GM12878 (cell line): ENCODE results near the gene DENND1B. TPM values are rescaled to one million over a fixed set of nuclear protein-coding genes. Genes with fewer than 3 reads are reported as not detected.

Experiments
- ATF3 ChIP-seq: IDR thresholded peaks from 2 replicates; pipeline ENCODE4 v1.6.1; 2011; ENCODE audit warnings: low read depth, mild to moderate bottlenecking, low read length, moderate library complexity, borderline replicate concordance; ENCODE audit errors: extremely low read depth
- ATF7 ChIP-seq: fragments of 450-650 bp; IDR thresholded peaks from 2 replicates; pipeline ENCODE4 v1.6.1; 2016; ENCODE audit warnings: low read depth, mild to moderate bottlenecking
- BRCA1 ChIP-seq: IDR thresholded peaks from 2 replicates; pipeline ENCODE4 v1.6.1; 2011; ENCODE audit warnings: low read depth, low read length, improper control_type of control experiment
- CBFB ChIP-seq: IDR thresholded peaks from 2 replicates; pipeline ENCODE4 v1.6.1; 2016; ENCODE audit warnings: antibody characterized with exemption, low read depth
- CBX5 ChIP-seq: sonication (generic); IDR thresholded peaks from 2 replicates; pipeline ENCODE4 v1.6.1; 2016; ENCODE audit warnings: low read depth, moderate library complexity, mild to moderate bottlenecking, inconsistent platforms
- CREM ChIP-seq: IDR thresholded peaks from 2 replicates; pipeline ENCODE4 v1.6.1; 2014; ENCODE audit warnings: antibody characterized with exemption, low read depth
- DPF2 ChIP-seq: fragments of 450-650 bp; IDR thresholded peaks from 2 replicates; pipeline ENCODE4 v1.6.1; 2017; ENCODE audit warnings: mild to moderate bottlenecking
- EGR1 ChIP-seq, 2 experiments: IDR thresholded peaks; 1 replicate in 1 of 2; 2 replicates in 1 of 2; pipeline ENCODE4 v1.6.1; 2011 to 2012; ENCODE audit warnings: low read depth in 2 of 2, low read length in 2 of 2, borderline replicate concordance in 1 of 2, mild to moderate bottlenecking in 1 of 2, moderate library complexity in 1 of 2
- EP300 ChIP-seq, 2 experiments: fragments of 150-350 bp in 1 of 2; IDR thresholded peaks; 2 replicates each; pipeline ENCODE4 v1.6.1; 2011 to 2012; ENCODE audit warnings: low read depth in 2 of 2, low read length in 2 of 2, borderline replicate concordance in 1 of 2, improper control_type of control experiment in 1 of 2, inconsistent platforms in 1 of 2; ENCODE audit not compliant: control insufficient read depth in 1 of 2
- ETV6 ChIP-seq, 2 experiments: fragments of 450-650 bp in 1 of 2; IDR thresholded peaks in 1 of 2; conservative IDR thresholded peaks in 1 of 2; 2 replicates each; pipeline ENCODE4 v1.6.1; 2014; ENCODE audit warnings: antibody characterized with exemption in 1 of 2, borderline replicate concordance in 1 of 2, low read depth in 1 of 2, mild to moderate bottlenecking in 1 of 2, moderate library complexity in 1 of 2
- IKZF1 ChIP-seq: fragments of 450-650 bp; conservative IDR thresholded peaks from 2 replicates; pipeline ENCODE4 v1.6.1; 2017; ENCODE audit warnings: antibody characterized with exemption, mild to moderate bottlenecking
- LARP7 ChIP-seq: fragments of 450-650 bp; IDR thresholded peaks from 2 replicates; pipeline ENCODE4 v1.6.1; 2017; ENCODE audit warnings: mild to moderate bottlenecking
- NKRF ChIP-seq: fragments of 450-650 bp; conservative IDR thresholded peaks from 2 replicates; pipeline ENCODE4 v1.6.1; 2017; ENCODE audit warnings: mild to moderate bottlenecking, moderate library complexity
- PAX5 ChIP-seq: IDR thresholded peaks from 2 replicates; pipeline ENCODE4 v1.6.1; 2011; ENCODE audit warnings: low read depth, low read length, borderline replicate concordance
- POU2F2 ChIP-seq: IDR thresholded peaks from 3 replicates; pipeline ENCODE4 v1.6.1; 2011; ENCODE audit warnings: low read depth, mild to moderate bottlenecking, low read length, borderline replicate concordance
- RCOR1 ChIP-seq: conservative IDR thresholded peaks from 2 replicates; pipeline ENCODE4 v1.6.1; 2012; ENCODE audit warnings: low read depth, low read length, improper control_type of control experiment
- RUNX3 ChIP-seq: IDR thresholded peaks from 2 replicates; pipeline ENCODE4 v1.6.1; 2012; ENCODE audit warnings: low read length, inconsistent platforms
- SIX5 ChIP-seq: IDR thresholded peaks from 2 replicates; pipeline ENCODE4 v1.6.1; 2011; ENCODE audit warnings: mild to moderate bottlenecking, low read depth, low read length, moderate library complexity; ENCODE audit not compliant: severe bottlenecking
- TCF12 ChIP-seq: IDR thresholded peaks from 2 replicates; pipeline ENCODE4 v1.6.1; 2011; ENCODE audit warnings: low read depth, mild to moderate bottlenecking, low read length
- TCF3 ChIP-seq: IDR thresholded peaks from 2 replicates; pipeline ENCODE4 v1.6.1; 2012; ENCODE audit warnings: low read depth, mild to moderate bottlenecking, low read length, borderline replicate concordance; ENCODE audit not compliant: insufficient read depth
- TCF7 ChIP-seq: IDR thresholded peaks from 2 replicates; pipeline ENCODE4 v1.6.1; 2014; ENCODE audit warnings: antibody characterized with exemption, borderline replicate concordance
- ZNF217 ChIP-seq: fragments of 450-650 bp; IDR thresholded peaks from 2 replicates; pipeline ENCODE4 v1.6.1; 2017; ENCODE audit warnings: antibody characterized with exemption, mild to moderate bottlenecking
- polyA plus RNA-seq, 11 experiments: library from polyadenylated mRNA; depleted of rRNA in 4 of 11; unstranded in 6 of 11; stranded (reverse) in 5 of 11; fragments of >200 nt; fragmentation: Nextera tagmentation in 4 of 11; fragmentation: Illumina TruSeq in 1 of 11; extraction: Ambion mirVana in 4 of 11; extraction: Trizol in 1 of 11; gene quantifications; 1 replicate in 1 of 11; 2 replicates in 10 of 11; pipeline versions ENCODE4 v1.2.1 to v1.2.3, GENCODE V29; 2011 to 2016; ENCODE audit warnings: inconsistent platforms in 2 of 11, missing spikeins in 2 of 11, low read depth in 1 of 11
- total RNA-seq, 4 experiments: library from RNA; depleted of rRNA in 3 of 4; stranded (reverse); fragments of >200 nt in 3 of 4; fragmentation: Illumina TruSeq in 1 of 4; extraction: Trizol in 1 of 4; gene quantifications; 2 replicates each; pipeline versions ENCODE4 v1.2.1 to v1.2.3, GENCODE V29; 2013 to 2021
- TF ChIP-seq, protein P1 (sequence below): fragments of 450-650 bp; formaldehyde crosslinking; IDR thresholded peaks from 2 replicates; pipeline ENCODE4 v1.4.0; 2022; ENCODE audit warnings: mild to moderate bottlenecking, moderate library complexity

The DENND1B gene
- total and polyA plus RNA-seq, 10 of the 15 experiments (the other 5 are each of a cell fraction or from before 2014, with no cell fraction given) = 1.7 to 10.7 (median 8.0) TPM

GRCh38 chr1:197775282-197776262, at the start of gene DENND1B (continued):
- peak; percentile 34; the same call in 1 of the 2 replicates for TF ChIP-seq CBX5
- no peak for TF ChIP-seq TCF7
- peak; percentile 34; the same call in 1 of the 3 replicates for TF ChIP-seq POU2F2
- peak in 1 of 2 experiments; percentile 95; a peak in 2 of 3 replicates for TF ChIP-seq EGR1 (IDR thresholded peaks at IDR 0.05; ENCODE audit: borderline replicate concordance in 1 of 2, low read depth in 2 of 2, low read length in 2 of 2)
- no peak; the same call in none of the 2 replicates for TF ChIP-seq IKZF1
- TF ChIP-seq TCF3 = 0 out of 2 replicates have a peak, but pooled peaks have one; percentile 38
- 0 out of 2 replicates have a peak, but pooled peaks have one; percentile 4 for TF ChIP-seq NKRF
- TF ChIP-seq EP300 (IDR thresholded peaks at IDR 0.05; ENCODE audit: borderline replicate concordance in 1 of 2, control insufficient read depth in 1 of 2, low read depth in 2 of 2, low read length in 2 of 2) = peak in 1 of 2 experiments; percentile 28; a peak in 1 of 4 replicates
- peak; percentile 89 for TF ChIP-seq PAX5
- TF ChIP-seq ATF3 = no peak
- TF ChIP-seq CREM = peak; percentile 31; the same call in 1 of the 2 replicates
- TF ChIP-seq LARP7 = peak; percentile 9; the same call in 1 of the 2 replicates
- TF ChIP-seq RCOR1 = 0 out of 2 replicates have a peak, but pooled peaks have one; percentile 43
- no peak for TF ChIP-seq ATF7
- 0 out of 2 replicates have a peak, but pooled peaks have one; percentile 25 for TF ChIP-seq TCF12
- peak; percentile 43; the same call in 1 of the 2 replicates for TF ChIP-seq CBFB
- TF ChIP-seq, protein P1, sequence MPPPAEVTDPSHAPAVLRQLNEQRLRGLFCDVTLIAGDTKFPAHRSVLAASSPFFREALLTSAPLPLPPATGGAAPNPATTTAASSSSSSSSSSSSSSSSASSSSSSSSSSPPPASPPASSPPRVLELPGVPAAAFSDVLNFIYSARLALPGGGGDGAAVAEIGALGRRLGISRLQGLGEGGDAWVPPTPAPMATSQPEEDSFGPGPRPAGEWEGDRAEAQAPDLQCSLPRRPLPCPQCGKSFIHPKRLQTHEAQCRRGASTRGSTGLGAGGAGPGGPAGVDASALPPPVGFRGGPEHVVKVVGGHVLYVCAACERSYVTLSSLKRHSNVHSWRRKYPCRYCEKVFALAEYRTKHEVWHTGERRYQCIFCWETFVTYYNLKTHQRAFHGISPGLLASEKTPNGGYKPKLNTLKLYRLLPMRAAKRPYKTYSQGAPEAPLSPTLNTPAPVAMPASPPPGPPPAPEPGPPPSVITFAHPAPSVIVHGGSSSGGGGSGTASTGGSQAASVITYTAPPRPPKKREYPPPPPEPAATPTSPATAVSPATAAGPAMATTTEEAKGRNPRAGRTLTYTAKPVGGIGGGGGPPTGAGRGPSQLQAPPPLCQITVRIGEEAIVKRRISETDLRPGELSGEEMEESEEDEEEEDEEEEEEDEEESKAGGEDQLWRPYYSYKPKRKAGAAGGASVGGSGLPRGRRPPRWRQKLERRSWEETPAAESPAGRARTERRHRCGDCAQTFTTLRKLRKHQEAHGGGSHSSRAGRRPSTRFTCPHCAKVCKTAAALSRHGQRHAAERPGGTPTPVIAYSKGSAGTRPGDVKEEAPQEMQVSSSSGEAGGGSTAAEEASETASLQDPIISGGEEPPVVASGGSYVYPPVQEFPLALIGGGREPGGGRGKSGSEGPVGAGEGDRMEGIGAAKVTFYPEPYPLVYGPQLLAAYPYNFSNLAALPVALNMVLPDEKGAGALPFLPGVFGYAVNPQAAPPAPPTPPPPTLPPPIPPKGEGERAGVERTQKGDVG (CRISPR knock-in tag) = no peak
- TF ChIP-seq ZNF217 = peak; percentile 76; the same call in 1 of the 2 replicates
- no peak for TF ChIP-seq SIX5
- TF ChIP-seq BRCA1 = no peak
- peak in 1 of 2 experiments; percentile 4; a peak in 1 of 4 replicates for TF ChIP-seq ETV6 (conservative IDR thresholded peaks at IDR 0.05 in 1 of 2, IDR thresholded peaks at IDR 0.05 in 1 of 2; ENCODE audit: borderline replicate concordance in 1 of 2, low read depth in 1 of 2)
- peak; percentile 37; the same call in 1 of the 2 replicates for TF ChIP-seq DPF2
- peak; percentile 62 for TF ChIP-seq RUNX3
